Cardiac septum (tissue), 1 donor: ENCODE data around the gene CDADC1. TPM values are rescaled to one million over a fixed set of nuclear protein-coding genes. Genes with fewer than 3 reads are reported as not detected.

Source experiments
- DNase-seq: peaks from one replicate; pipeline ENCODE4 v3.0.0-alpha.2; 2020; ENCODE audit warnings: low spot score
- intact Hi-C: fragments of 100-400 bp; cut with DNase I; formaldehyde crosslinking; loops from one replicate; pipeline ENCODE4 v1.14.0; 2022
- total RNA-seq: library from RNA; stranded (reverse); fragmentation: NEBNext Ultra II Directional; extraction: Animal tissue kit (Norgen Biotek cat#: 25700); gene quantifications from one replicate; pipeline ENCODE4 v1.2.1, GENCODE V29; 2021
- donor health status: DM: no; HTN: no; CAD: no.

Gene CDADC1
- total RNA-seq, 1 donor from 2014 or later: 7.1 TPM

DNA sequence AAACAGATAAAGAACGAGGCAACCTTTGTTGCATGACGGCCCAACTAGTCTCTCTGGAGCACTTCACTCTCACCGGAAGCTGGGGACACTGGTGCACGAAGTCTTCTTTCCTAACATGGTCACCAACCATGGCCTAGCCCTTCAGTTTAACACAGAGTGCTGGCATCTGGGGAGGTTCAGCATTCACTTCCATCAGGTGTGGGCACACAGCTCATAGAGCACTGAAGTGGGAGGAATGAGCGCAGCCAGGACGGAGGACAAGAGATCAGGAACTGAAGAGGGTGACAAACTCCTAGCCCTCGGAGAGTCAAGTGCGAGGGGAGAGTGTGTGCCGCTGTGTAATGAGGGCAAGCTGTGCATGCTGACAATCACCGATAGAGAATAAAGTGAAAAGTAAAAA, 92.4 kb downstream of the CDADC1 start:
- intact Hi-C loops: no loop called here
- no peak for DNase-seq

DNA sequence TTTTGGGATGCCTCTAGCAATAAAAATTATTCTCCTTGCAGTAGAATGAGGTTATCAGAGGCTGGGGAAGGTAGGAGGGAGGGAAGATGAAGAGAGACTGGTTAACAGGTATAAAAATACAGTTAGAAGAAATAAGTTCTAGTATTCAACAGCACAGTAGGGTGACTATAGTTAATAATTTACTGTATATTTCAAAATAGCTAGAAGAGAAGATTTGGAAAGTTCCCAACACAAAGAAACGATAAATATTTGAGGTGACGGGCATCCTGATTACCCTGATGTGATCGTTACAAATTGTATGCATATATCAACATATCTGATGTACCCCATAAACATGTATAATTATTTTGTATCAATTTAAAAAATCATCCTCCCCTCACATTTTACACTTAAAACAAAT, 93.8 kb downstream of the CDADC1 start:
- no peak for DNase-seq
- intact Hi-C loops: no loop called here

DNA sequence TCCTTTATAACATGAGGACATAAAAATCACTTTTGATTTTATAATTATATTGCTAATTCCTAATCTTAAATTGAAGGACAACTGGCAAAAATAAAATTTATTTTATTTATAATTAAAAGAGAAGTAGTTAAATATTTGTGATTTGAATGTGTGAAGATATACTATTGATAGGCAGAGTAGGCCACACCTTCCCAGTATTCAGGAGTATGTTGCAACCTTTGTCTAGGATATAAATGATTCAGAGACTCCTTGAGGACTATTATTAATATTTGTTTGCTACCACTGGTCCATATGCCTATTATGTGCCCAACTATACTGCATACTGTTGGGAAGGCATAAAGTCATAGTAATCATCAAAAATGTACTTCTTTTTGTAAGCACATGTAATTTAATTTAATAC, 94.2 kb downstream of the CDADC1 start:
- intact Hi-C loops: no loop called here
- DNase-seq: no peak

DNA sequence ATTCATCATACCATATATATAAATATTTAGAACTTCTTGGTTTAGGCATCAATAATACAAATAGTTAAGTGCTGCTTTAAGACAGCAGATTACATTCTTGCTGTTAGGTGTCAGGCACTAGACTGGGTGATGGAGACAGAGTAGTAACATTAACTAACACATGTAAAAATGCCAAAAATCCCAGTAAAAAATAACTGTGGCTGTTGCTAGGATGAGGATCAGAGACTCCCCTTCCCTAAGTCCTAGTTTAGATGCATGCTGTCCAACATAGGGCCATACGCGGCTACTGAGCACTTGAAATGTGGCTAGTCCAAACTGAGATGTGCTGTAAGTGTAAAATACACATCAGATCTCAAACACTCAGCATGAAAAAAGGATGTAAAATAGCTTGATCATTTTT, 94.7 kb downstream of the CDADC1 start:
- no peak for DNase-seq
- intact Hi-C loops: no loop called here

Other genes with a start within 250 kb of the CDADC1 start
- not detected for gene MLNR, start 27.6 kb upstream of the CDADC1 start, total RNA-seq
- 9.8 TPM for gene CAB39L, start 196.1 kb downstream of the CDADC1 start, total RNA-seq
- gene SETDB2, start 196.3 kb downstream of the CDADC1 start, total RNA-seq: 11.2 TPM
- 20.5 TPM for gene PHF11, start 248.0 kb downstream of the CDADC1 start, total RNA-seq